ENCODE results near the gene MET. TPM values are rescaled to one million over a fixed set of nuclear protein-coding genes. Genes with fewer than 3 reads are reported as not detected.
A peak's percentile ranks its signal among the peaks of the same experiment; 100 is the strongest.

The MET gene
- total and polyA plus RNA-seq, 2 of the 8 experiments (the other 6 are each of a cell fraction or from before 2014, with no cell fraction given) = 3.5 to 12.9 TPM

GRCh38 chr7:116805100-116805544 lies 133.1 kb downstream of the MET start:
- Histone ChIP-seq H3K4me1 (replicated peaks in 1 of 4; ENCODE audit: control insufficient read depth in 3 of 4, insufficient read depth in 4 of 4, low read length in 3 of 4) (peaks cover 0 to 5% (median 0%) of the 10 kb centered on the region in 4 experiments; a peak in 1 of 7 replicates), H4K5ac (ENCODE audit: insufficient read length, low read depth, low read length) (no peak overlapping the region), H2BK12ac (ENCODE audit: low read depth, low read length) (no peak overlapping the region), H3K27me3 (replicated peaks in 1 of 4; ENCODE audit: control insufficient read depth in 3 of 4, extremely low read depth in 1 of 4, insufficient read depth in 3 of 4, low read length in 3 of 4) (no peaks in the 10 kb centered on the region), H2BK20ac (ENCODE audit: low read length) (no peak overlapping the region), H3K9ac (replicated peaks in 1 of 4; ENCODE audit: extremely low read depth in 1 of 4, low read depth in 3 of 4, low read length in 3 of 4) (no peak overlapping the region), H3K56ac (replicated peaks; ENCODE audit: insufficient read length, low read depth, low read length) (no peak overlapping the region), H3K79me2 (ENCODE audit: control insufficient read depth in 1 of 2, insufficient read depth in 2 of 2, low read length in 2 of 2) (no peaks in the 10 kb centered on the region), H2AK5ac (ENCODE audit: low read depth, low read length) (no peak overlapping the region), H3K9me3 (ENCODE audit: insufficient read depth in 2 of 2, low read depth in 1 of 2, low read length in 1 of 2) (no peaks in the 10 kb centered on the region), H2BK15ac (ENCODE audit: low read length) (no peak overlapping the region), H2AFZ (ENCODE audit: low read length) (no peak overlapping the region), H2BK120ac (replicated peaks; ENCODE audit: low read depth, low read length) (no peak overlapping the region), H3K4me3 (ENCODE audit: extremely low read depth in 1 of 4, insufficient read depth in 2 of 4, low read depth in 3 of 4, low read length in 4 of 4) (no peak overlapping the region), H2BK5ac (ENCODE audit: low read depth, low read length) (no peak overlapping the region), H3K27ac (ENCODE audit: low read depth, low read length) (no peak overlapping the region), H4K20me1 (replicated peaks in 1 of 2; ENCODE audit: control insufficient read depth in 1 of 2, insufficient read depth in 2 of 2, low read length in 2 of 2) (no peaks in the 10 kb centered on the region), H3K14ac (ENCODE audit: insufficient read length) (no peak overlapping the region), H4K91ac (replicated peaks; ENCODE audit: insufficient read length, low read length) (no peak overlapping the region), H3K23ac (ENCODE audit: insufficient read length) (no peak overlapping the region), H4K8ac (ENCODE audit: extremely low read depth, insufficient read depth, low read length) (no peak overlapping the region), H3K18ac (ENCODE audit: extremely low read depth, low read length) (no peak overlapping the region), H3K4me2 (ENCODE audit: insufficient read depth in 1 of 2, low read depth in 2 of 2, low read length in 2 of 2) (no peak overlapping the region), H3K4ac (replicated peaks; ENCODE audit: insufficient read length, low read depth, low read length) (no peak overlapping the region), H3K23me2 (ENCODE audit: low read depth, low read length) (no peaks in the 10 kb centered on the region), H3K36me3 (ENCODE audit: control insufficient read depth in 2 of 4, insufficient read depth in 4 of 4, low read length in 3 of 4) (no peaks in the 10 kb centered on the region), H3K79me1 (ENCODE audit: low read depth, low read length) (no peaks in the 10 kb centered on the region)
- TF ChIP-seq RFX5 (IDR thresholded peaks at IDR 0.05; ENCODE audit: borderline replicate concordance, low read depth, low read length) (no peak), CEBPB (IDR thresholded peaks at IDR 0.05; ENCODE audit: low read depth, low read length) (peak; percentile 49; the same call in 1 of the 2 replicates)
- FAIRE-seq (no peak), DNase-seq (ENCODE audit: low read depth in 1 of 2, low spot score in 2 of 2) (no peak)
- ChIA-PET POLR2A (ENCODE audit: partially characterized antibody) (no interaction called here), CTCF (ENCODE audit: partially characterized antibody) (interaction anchor here (0.8 to 2.4 kb wide), 8 partner anchors 9 to 548 kb away, joined by 3 to 13 read pairs (median 4); partner anchors contain the start of gene MET)
- WGBS, 2 experiments (ENCODE audit: extremely low coverage in 1 of 2, insufficient coverage in 1 of 2, insufficient read length in 1 of 2, insufficient replicate concordance in 2 of 2, low coverage in 1 of 2, low lambda C conversion rate in 2 of 2, missing lambda C conversion rate in 1 of 2) = 91% methylated on average over 7 of the region's 7 CpGs; no CpG with 5 or more reads in 1 of the 2 experiments
